ENCODE data around the gene GPR137C. TPM values are rescaled to one million over a fixed set of nuclear protein-coding genes. Genes with fewer than 3 reads are reported as not detected.

The GPR137C gene
- total RNA-seq, 3 donors from 2014 or later = 0.43 to 0.82 (median 0.51) TPM

- Histone ChIP-seq H3K9me3 (no peaks in the 10 kb centered on the region), H3K36me3 (ENCODE audit: low read depth) (no peaks in the 10 kb centered on the region), H3K4me1 (ENCODE audit: low read depth) (no peaks in the 10 kb centered on the region), H3K4me3 (no peak overlapping the region)
- no peak for DNase-seq
- no peak for TF ChIP-seq CTCF (IDR thresholded peaks at IDR 0.05)
- intact Hi-C loops (cut with DNase I, micrococcal nuclease) = no loop called here
- ATAC-seq = no peak
Measured at GRCh38 chr14:52583544-52583943, 30.9 kb downstream of the GPR137C start.

- Histone ChIP-seq H3K9me3 (no peaks in the 10 kb centered on the region), H3K36me3 (ENCODE audit: low read depth) (no peaks in the 10 kb centered on the region), H3K4me1 (ENCODE audit: low read depth) (no peaks in the 10 kb centered on the region), H3K4me3 (no peak overlapping the region)
- no peak for TF ChIP-seq CTCF (IDR thresholded peaks at IDR 0.05)
- intact Hi-C loops (cut with DNase I, micrococcal nuclease) = no loop called here
- DNase-seq = no peak
- peak; percentile 43 for ATAC-seq
Measured at GRCh38 chr14:52589646-52590045, 37.0 kb downstream of the GPR137C start.

- DNase-seq = no peak
- intact Hi-C loops (cut with DNase I, micrococcal nuclease) = no loop called here
- TF ChIP-seq CTCF (IDR thresholded peaks at IDR 0.05) = no peak
- Histone ChIP-seq H3K36me3 (ENCODE audit: low read depth) (no peaks in the 10 kb centered on the region), H3K4me1 (ENCODE audit: low read depth) (no peaks in the 10 kb centered on the region), H3K4me3 (no peak overlapping the region), H3K9me3 (no peaks in the 10 kb centered on the region)
- no peak for ATAC-seq
Measured at GRCh38 chr14:52590318-52590717, 37.7 kb downstream of the GPR137C start.

GRCh38 chr14:52596320-52596719 lies 43.7 kb downstream of the GPR137C start:
- intact Hi-C loops (cut with DNase I, micrococcal nuclease) = no loop called here
- no peak for DNase-seq
- H3K9me3 ChIP-seq = no peaks in the 10 kb centered on the region
- no peaks in the 10 kb centered on the region for H3K4me1 ChIP-seq (ENCODE audit: low read depth)
- H3K36me3 ChIP-seq (ENCODE audit: low read depth) = no peaks in the 10 kb centered on the region
- no peak for TF ChIP-seq CTCF (IDR thresholded peaks at IDR 0.05)
- no peak overlapping the region for H3K4me3 ChIP-seq
- no peak for ATAC-seq

GRCh38 chr14:52596861-52597260 lies 44.2 kb downstream of the GPR137C start:
- intact Hi-C loops (cut with DNase I, micrococcal nuclease) = no loop called here
- H3K4me1 ChIP-seq (ENCODE audit: low read depth) = no peaks in the 10 kb centered on the region

More at GRCh38 chr14:52596861-52597260, 44.2 kb downstream of the GPR137C start:
- Histone ChIP-seq H3K36me3 (ENCODE audit: low read depth) (no peaks in the 10 kb centered on the region), H3K4me3 (no peak overlapping the region), H3K9me3 (no peaks in the 10 kb centered on the region)
- no peak for DNase-seq
- TF ChIP-seq CTCF (IDR thresholded peaks at IDR 0.05) = no peak
- no peak for ATAC-seq

All from mucosa of descending colon (tissue), 3 donors.